AG09319 (cell line): ENCODE results near the gene TIMM8A.

Source experiments
- DNase-seq: peaks from one replicate; pipeline ENCODE4 v3.0.0-alpha.2; 2010; ENCODE audit warnings: low read depth; ENCODE audit errors: extremely low read depth
- TF ChIP-seq, protein P1 (sequence below): IDR thresholded peaks from 2 replicates; pipeline ENCODE4 v1.5.1; 2011; ENCODE audit warnings: low read depth, mild to moderate bottlenecking, inconsistent platforms, low read length, moderate library complexity

Gene TIMM8A

DNA sequence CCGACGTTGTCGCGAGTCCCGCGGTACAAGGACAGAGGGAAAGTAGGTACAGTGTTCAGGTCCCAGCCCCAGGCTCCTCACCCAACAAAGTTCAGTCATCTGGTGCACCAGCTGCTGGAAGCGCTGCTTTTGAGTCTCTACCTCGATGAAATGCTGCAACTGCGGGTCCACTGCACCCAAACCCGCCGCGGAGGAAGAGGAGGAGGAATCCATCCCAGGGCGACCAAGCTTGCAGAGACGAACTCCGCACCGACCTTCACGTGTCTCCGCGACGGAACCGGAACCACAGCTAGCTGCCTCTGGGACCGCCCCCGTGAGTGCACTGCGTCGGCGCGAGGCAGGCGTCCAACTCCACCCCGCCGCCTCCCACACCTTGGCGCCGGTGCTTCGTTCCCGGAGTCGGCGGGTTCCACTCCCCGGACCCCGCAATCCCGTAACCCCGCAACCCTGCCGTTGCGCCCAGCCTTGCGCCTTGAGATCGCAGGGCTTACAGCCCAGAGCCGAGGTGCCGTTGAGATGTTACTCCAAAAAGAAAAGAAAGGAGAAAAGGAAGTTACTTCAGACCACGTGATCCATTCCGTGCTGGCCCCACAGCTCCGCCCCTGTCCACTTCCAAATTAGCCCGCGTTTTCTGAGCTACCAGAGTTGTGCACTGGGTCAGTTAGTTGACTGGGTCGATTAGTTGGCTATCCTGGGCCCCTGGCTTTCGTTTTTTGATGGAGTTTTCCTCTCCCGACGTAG, at the start of gene TIMM8A:
TIMM8A (minus strand) TSS at position 291 of the 741 bp plus-strand sequence; CDS start at position 213, 78 bp downstream.
- DNase-seq, result peak; percentile 12
- TF ChIP-seq, protein P1, sequence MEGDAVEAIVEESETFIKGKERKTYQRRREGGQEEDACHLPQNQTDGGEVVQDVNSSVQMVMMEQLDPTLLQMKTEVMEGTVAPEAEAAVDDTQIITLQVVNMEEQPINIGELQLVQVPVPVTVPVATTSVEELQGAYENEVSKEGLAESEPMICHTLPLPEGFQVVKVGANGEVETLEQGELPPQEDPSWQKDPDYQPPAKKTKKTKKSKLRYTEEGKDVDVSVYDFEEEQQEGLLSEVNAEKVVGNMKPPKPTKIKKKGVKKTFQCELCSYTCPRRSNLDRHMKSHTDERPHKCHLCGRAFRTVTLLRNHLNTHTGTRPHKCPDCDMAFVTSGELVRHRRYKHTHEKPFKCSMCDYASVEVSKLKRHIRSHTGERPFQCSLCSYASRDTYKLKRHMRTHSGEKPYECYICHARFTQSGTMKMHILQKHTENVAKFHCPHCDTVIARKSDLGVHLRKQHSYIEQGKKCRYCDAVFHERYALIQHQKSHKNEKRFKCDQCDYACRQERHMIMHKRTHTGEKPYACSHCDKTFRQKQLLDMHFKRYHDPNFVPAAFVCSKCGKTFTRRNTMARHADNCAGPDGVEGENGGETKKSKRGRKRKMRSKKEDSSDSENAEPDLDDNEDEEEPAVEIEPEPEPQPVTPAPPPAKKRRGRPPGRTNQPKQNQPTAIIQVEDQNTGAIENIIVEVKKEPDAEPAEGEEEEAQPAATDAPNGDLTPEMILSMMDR, result no peak

GRCh38 chrX:101397779-101398178, 49.2 kb upstream of the TIMM8A start:
- TF ChIP-seq, protein P1, result no peak
- no peak for DNase-seq

GRCh38 chrX:101395789-101396188, 47.2 kb upstream of the TIMM8A start:
- no peak for DNase-seq
- TF ChIP-seq, protein P1, result no peak

DNA sequence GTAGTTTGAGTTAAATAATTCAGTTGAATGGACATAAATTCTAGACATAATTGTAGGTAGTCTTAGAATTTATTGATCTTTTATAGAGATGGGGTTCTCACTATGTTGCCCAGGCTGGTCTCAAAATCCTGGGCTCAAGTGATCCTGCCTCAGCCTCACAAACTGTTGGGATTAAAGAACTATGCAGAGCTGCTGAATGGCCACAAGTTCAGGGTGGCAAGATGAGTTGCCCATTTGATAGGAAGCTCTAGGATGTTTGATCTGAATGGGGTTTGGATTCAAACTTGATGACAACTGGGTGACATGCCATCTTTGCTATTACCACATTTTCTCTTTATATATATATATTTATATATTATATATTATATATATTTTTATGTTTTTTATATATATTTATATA, 45.8 kb upstream of the TIMM8A start:
- no peak for DNase-seq
- TF ChIP-seq, protein P1, result no peak

GRCh38 chrX:101393530-101394305, 45.2 kb upstream of the TIMM8A start:
- DNase-seq, result no peak
- TF ChIP-seq, protein P1, result no peak

GRCh38 chrX:101391831-101392230, 43.3 kb upstream of the TIMM8A start:
- TF ChIP-seq, protein P1, result no peak
- DNase-seq, result no peak
